Cortex of kidney (tissue), 1 donor: ENCODE data around the gene APCDD1L.
"Not testable (repeated sequence)": the region's sequence is repeated elsewhere in the genome, so short reads cannot be mapped to it uniquely, and the experiment has no call there.

ENCODE experiments used
- DNase-seq: peaks from one replicate; lab custom pipeline; 2025; lab: John Stamatoyannopoulos, UW

The APCDD1L gene

DNA sequence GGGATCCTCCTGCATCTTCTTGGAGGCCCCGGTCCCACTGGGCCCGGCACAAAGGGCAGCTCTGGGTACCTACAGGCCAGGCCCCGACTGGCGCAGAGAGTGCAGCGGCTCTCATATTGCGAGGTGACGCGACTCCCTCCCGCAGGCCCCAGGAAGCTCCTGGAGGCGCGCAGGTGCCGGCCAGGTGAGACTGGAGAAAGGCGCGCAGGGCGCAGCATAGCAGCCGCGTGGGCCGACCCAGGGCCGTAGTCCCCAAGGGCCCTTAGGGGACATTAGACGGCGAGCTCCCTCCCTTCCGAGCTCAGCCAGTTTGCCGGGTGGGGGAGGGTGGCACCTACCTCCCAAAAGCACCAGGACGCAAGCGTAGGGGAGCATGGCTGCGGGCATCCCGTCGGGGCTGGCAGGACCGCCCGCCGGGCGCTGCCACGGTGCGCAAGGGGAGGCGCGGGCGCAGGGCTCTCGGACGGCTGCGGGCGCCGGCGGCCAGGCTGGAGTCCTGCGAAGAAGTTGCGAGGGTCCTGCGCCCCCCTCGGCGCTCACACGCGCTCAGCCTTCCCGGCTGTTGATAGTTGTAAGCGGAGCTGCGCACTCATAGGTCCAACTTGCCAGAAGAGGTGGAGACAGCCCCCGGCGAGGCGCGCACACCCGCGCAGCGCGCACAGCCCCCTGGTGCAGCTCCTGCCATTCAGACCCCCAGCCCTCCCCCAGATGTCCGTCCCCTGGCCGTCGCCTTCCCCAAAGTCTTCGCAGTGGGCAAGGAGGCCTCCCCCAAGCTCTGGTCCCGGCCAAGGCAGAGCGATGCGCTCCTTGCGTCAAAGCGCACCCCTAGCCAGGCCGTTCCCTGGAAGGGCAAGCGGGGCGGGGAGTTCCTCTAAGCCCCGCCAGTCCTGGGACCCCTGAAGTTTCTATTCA lies 622 bp downstream of the APCDD1L start:
- DNase-seq = no peak

DNA sequence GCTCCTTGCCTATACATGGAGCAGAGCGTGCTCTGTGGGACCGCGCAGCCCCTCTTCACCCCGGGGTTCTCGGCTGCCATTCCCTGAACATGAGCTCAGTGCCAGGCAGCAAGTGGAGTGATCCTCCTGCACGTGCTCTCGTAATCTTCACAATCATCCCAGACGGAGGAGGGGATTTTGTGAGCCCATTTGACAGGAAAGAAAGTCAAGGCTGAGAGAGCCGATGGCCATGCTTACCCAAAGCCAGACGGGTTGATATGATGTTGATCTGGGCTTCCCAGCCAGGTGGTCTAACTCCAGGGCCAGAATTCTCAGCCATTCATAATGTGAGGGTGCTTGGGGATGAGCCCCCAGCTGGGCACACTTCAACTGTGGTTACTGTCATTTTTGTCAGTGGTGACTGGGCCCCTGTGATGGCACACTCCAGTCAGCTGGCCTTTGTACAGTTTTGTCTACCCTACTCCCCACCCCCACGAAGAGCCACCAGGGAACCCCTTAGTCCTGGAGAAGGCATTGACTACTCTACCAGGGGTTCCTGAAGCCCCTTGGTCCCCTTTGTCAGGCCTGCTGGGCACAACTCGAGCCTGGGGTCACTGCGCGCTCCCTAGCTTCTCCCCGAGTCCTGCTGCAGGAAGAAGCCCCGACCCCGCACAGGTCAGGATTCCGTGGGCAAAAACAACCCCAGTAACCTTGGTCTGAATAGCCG lies 1.5 kb downstream of the APCDD1L start:
- DNase-seq = no peak

DNA sequence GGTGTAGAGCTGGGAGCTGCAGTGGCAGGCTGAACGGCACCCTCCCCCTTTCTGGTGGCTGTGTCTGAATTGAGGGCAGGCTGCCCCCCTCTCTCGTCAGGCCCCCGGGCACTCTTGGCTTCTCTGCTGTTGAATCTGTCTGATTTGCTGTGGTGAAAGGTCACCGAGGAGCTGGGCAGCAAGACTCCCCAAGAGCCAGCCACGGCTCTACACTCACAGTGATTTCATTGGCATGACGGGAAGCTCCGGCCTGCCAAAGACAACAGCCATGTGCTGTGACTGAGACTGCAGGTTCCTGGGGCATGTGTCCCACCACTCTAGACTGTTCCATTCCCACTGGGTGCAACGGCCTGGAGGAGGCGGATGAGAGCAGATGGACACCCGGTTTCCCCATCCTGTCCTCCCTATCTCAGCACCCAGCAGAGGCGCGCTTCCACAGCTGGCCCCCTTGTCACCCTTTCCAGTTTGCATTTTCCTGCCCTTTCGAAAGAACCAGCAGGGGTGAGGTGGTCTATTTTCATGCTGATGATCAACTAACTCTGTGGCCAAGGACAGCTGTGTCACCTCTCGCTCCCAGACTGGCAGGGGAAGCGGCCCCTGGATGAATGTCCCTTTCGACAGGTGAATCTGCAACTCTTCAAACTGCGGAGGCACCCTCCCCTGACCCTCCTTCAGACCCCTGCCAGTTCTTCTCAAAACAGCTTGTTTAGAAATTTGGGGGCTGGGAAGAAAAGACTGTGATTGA lies 2.2 kb downstream of the APCDD1L start:
- no peak for DNase-seq

DNA sequence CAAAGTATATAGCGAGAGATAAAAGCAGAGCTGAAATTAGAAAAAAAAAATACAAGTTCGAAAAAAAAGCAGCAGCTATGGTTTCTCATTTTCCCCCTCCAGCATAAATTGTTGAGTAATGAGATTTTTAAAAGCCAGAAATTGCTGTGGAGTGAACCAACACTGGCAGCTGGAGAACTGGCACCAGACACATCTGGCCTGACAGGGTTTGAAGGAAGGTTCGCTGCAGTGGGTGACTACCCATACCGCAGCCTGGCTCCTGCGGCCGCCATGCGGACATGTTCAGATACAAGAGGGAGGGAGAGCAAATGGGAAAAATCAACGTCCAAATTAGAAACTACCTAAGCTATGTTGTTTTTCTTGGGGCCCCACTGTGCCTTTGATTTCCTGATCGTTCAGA lies 3.3 kb downstream of the APCDD1L start:
- DNase-seq = no peak

DNA sequence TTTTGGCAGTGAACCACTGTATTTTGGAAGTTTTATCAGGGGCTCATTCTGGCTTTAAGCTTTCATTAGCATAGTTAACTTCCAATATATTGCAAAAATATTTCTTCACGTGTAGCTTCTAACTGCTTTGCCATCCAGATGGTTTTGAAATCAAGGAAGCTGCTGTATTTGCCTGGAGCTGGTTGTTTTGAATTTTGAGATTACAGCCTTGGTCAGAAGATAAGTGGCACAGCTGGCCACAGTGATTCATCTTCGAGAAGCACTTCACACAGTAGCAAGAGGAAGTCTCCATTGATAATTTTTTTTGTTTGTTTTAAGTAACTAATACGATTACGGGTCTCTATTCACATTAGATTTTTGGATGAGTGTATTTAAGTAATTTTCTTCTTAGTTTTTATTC lies 3.8 kb downstream of the APCDD1L start:
- no peak for DNase-seq

DNA sequence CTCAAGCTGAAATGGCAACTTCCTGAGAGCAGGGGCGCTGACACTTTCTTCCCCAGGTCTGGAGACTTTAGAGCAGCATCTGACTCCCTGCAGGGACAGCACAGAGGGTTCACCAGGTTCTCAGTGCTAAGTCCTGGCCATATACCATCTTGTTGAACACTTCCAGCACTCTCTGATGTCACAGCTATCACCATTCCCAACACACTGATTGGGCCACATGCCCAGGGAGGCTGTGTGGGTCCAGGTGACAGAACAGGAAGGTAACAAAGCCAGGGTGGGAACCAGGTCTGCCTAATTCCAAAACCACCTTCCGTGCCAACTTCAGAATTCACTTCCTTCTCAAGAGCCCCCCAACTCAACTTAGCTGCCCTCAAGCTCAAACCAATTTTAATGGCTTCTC lies 4.3 kb downstream of the APCDD1L start:
- DNase-seq = no peak

DNA sequence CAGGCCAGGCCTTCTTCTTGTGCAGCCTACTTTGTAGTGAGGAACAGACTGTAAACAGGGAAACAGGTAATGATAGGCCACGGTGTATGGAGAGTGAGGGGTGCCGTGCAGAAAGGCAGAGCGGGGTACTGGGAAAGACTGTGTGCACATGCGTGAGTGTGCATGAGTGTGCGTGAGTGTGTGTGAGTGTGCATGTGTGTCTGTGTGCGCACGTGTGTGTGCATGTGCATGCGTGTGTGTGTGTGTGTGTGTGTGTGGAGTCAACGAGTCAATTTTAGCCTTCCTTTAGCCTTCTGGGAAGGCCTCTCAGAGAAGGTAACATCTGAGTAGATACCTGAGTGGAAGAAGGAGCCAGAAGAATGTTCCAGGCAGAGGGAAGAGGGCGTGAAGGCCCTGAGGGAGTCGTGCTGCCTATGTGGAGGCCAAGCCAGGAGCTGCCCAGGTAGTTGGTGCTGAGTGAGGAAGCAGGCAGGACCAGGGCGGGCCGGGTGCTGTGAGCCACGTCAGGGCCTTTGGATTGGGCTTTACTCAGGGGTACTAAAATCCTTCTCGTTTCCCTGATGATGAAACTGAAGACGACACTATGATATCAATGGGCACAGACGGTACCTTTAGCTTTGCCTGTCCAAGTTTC lies 6.3 kb downstream of the APCDD1L start:
- no peak for DNase-seq

DNA sequence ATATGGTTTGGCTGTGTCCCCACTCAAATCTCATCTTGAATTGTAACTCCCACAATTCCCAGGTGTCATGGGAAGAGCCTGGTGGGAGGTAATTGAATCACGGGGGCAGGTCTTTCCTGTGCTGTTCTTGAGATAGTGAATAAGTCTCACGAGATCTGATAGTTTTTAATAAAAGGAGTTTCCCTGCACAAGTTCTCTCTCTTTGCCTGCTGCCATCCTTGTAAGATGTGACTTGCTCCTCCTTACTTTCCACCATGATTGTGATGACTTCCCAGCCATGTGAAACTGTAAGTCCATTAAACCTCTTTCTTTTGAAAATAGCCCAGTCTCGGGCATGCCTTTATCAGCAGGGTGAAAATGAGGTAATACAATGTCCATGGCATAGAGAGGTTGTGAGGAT lies 8.2 kb downstream of the APCDD1L start:
- DNase-seq = not testable (repeated sequence)

DNA sequence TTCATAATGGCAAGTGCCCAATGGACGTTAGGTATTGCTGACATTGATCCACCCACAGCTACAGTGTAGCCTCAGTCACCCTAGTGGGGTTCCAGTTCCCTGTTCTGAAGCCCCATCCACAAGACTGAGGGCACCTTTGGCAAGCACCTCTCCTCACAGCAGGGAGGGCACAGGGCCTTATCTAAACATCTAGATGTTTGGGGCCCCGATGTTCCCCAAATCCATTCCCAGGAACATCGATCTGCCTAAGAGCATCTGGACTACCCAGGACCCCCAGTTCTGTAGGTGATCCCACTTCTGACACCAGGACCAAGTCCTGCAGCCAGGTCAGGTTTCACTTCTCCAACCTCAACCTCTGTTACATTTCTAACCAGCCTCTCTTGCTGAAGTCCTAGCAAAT lies 10.6 kb downstream of the APCDD1L start:
- DNase-seq = no peak

DNA sequence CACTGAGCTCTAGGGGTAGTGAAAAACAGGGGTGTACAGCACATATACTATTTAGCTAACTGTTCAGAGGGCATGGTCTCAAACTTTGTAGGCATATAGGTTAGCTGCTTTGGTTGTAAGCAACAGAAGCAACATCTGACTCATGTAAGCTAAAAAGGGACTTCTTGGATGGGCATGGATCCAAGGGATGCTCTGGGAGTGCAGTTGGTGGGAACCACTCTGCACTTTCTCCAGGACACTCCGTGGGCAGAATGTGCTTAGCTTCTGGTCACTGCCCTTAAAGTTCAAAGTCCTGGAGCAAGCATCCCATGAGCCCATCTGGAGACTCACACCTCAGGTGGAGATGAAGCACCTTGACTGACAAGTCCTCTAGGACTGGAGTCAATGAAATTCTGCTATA lies 11.5 kb downstream of the APCDD1L start:
- no peak for DNase-seq

DNA sequence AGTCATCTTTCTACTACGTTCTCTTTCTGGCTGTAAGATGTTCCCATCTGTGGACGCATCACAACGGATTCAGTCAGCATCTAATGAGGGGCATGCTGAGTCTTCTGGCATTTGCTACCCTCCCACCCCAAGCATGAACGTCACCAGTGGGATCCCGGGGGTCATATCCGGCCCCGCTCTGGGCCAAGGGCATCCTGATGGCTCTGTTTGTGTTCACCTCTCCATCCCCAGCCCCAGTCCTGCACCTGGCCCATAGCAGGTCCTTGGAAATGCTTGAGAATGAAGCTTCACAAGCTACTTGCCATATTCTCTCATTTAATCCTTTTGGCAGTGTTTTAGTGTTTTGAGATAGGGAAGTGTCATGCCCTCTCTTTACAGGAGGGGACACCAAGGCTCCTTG lies 14.9 kb downstream of the APCDD1L start:
- DNase-seq = no peak

DNA sequence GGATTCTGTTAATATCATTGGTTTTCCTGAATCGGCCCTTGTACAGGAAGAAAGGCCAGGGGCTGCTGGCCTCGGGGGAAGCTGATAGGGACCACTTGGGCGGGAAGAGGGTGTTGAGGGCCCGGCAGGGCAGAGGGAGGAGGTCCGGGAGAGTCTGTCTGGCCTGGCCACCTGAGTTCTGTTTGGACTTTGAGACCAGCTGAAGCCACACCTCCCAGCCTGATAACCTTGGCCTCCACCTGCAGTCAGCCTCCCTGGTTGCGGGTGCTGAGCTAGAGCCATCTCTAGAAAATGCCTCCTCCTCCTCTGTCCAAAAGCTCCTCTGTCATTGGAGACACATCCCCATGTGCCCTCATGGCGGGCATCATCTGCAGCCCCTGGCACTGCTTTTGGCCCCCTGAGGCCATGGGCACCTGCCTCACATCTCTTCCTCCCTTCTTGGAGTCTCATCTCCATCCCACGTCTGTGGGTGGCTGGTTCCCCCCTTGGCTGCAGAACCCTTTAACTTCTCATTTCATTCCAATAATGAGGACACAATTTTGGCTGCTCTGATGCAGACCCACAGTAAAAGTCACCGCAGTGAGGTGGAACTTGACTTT lies 16.6 kb downstream of the APCDD1L start:
- DNase-seq = no peak

DNA sequence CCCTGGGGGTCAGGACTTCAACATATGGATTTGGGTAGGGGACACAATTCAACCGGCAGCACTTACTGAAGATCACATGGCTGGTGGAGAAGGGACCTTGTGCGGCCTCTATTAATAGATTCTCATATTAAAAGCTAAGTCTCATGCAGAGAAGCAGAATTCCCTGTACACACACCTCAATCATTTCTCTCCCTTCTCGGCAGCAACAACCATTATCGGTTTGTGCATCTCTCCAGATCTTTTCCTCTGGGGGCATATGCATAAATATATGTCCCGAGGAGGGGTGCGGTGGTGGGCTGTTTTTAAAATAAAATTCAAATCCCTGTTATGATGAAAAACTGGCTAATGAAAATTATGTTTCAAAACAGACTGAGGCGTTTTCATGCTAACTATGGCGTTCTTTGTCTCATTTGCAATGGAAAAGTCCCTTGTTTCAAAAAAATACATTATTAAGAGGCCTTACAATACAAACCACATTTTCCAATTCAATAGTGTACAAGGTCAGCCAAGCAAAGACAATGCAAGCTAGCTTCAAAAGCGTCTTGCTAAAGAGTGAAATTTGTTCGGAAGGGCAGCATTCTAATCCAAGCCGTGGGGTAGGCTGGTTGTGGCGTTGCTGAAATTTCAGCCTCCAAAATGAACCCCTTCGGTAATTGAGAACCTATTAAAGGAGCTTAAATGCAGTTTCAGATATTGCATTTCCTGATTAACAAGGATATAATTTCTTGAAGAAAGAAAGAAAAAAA lies 17.3 kb downstream of the APCDD1L start:
- no peak for DNase-seq

DNA sequence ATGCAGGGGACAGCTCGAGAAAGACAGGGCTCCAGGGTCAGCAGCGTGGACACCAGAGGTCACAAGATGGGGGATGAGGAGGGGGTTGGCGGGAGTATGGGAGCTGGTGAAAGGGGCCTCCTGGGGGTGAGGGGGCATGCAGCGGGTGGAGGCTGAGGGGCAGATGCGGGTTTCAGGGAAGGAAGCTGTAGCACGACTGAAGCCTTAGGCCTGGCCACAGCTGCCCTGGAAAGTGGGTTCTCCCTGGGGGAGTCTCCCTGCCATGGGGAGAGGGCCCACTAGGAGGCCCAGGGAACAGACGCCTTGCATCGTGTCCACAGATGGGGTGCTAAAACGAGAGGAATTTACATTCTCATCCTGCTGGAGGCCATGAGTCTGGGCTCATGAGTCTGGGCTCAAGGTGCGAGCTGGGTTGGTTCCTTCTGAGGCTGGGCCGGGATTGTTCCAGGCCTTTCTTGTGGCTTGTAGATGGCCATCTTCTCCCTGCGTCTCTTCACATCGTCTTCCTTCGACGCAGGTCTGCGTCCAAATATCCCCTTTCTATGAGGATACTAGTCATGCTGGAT lies 18.0 kb downstream of the APCDD1L start:
- DNase-seq = no peak

DNA sequence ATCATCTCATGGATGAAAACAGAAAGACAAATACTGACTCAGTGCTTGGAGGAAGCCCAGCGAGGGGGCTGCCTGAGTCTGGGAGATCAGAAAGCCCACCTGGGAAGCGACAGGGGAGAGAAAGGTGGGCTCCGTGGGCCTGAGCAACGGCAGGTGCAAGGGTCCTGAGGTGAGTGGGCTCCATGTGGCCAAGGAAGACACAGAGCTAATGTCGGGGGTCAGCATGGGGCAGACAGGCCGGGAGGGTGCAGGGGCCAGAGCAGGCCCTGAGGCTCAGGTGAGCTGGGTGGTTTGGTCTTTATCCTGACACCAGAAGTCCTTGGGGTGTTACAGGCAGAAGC lies 18.8 kb downstream of the APCDD1L start:
- DNase-seq = no peak

DNA sequence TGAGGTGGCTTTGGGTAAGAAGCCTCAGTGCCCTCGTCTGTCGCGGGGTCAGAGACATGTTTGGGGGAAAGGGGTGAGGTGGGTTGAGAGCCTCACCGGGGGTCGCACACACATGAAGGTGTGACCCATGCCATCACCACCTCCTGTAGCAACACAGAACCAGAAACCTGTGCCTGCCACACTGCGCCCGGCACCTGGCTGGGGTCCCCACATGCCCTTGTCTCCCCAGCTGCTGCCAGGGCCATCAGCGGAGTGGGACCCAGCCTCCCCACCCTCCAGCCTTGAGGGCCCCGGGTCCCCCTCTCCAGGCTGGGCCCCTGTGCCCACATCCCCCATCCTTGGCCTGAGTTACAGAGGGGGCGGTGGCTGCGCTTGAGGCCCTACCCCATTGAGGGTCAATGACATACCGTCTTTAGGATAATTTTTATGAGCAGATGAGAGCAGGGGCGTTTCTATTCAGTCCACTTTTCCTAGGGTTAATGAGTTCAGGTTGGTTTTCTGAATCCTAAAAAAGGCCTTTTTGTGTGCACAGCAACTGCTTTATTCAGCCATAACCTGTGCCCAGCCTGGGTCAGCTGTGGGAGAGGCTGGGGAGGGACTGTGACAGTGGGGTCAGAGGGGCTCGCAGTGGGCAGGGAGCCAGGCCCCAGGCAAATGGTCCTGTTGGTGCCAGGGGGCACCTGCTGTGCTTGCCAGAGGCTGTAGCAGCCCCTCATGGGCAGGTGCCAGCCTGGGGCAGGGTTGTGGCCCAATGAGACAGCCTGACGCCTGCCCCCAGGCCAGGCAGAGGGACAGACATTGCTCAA lies 19.4 kb downstream of the APCDD1L start:
- DNase-seq = no peak

DNA sequence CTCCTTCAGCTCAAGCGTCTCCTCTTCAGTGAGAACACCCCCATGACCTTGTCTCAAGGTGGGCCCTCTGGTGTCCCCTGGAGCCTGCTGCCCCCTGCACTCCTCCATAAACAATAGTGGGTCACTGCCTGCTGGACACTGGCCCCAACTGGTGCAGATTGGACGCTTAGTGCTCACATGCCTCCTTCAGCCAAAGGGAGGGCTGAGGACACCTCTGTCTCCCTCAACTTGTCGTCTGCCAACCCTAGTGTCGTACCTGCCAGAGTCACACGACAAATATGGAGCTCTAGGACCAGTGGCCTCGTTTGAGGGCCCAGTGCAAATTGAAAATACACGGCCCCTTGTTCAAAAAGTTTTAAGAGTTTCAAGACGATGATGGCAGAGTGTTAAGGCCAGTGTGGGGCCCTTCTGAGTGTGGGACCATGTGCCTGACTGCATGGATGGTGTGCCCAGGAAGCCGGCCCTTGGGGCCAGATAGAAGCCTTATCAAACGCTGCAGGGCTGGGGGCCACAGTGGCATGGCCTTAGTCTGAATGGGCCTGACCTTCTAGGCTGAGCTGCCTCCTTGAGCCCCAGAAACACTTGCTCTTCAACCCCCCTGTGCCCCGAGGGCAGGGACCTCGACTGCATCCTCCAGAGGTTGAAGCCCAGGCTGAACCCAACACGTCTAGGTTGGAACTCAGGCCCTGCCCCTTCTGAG lies 20.1 kb downstream of the APCDD1L start:
- DNase-seq = no peak

DNA sequence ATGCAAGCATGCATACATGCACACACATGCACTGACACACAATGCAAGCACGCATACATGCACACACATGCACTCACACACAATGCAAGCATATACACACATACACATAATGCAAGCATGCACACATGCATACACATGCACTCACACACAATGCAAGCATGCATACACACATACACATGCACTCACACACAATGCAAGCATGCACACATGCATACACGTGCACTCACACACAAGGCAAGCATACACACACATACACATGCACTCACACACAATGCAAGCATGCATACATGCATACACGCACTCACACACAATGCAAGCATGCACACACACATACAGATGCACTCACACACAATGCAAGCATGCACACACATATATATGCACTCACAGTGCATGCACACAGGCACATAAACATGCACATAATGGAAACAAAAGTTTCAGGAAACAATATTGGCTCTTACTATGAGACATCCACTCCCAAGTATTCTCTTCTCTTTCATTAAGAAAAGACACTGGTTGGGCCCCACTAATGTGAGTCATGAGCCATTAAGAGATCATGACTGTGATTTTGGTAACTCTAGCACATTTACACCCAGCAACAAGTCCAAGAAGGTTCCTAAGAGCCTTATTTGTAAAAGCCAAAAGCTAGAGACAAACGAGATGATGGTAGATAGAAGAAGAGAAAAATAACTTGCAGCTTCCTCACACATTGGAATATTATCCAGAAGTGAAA lies 22.2 kb downstream of the APCDD1L start:
- no peak for DNase-seq
